Hematopoietic multipotent progenitor cell (in vitro differentiated cells): ENCODE measurements around the gene PVALEF. TPM values are rescaled to one million over a fixed set of nuclear protein-coding genes. Genes with fewer than 3 reads are reported as not detected.
"Not testable (repeated sequence)": the region's sequence is repeated elsewhere in the genome, so short reads cannot be mapped to it uniquely, and the experiment has no call there.

Experiments
- DNase-seq, 3 donors: peaks; one replicate each; pipeline ENCODE4 v3.0.0-alpha.2; 2011 to 2015; ENCODE audit warnings: low read depth in 2 of 3, low spot score in 2 of 3
- total RNA-seq: library from RNA; depleted of rRNA; stranded (reverse); fragments of >200 nt; gene quantifications from one replicate; pipeline ENCODE4 v1.2.3, GENCODE V29; 2012

The PVALEF gene
- total RNA-seq, 1 donor = not detected

DNA sequence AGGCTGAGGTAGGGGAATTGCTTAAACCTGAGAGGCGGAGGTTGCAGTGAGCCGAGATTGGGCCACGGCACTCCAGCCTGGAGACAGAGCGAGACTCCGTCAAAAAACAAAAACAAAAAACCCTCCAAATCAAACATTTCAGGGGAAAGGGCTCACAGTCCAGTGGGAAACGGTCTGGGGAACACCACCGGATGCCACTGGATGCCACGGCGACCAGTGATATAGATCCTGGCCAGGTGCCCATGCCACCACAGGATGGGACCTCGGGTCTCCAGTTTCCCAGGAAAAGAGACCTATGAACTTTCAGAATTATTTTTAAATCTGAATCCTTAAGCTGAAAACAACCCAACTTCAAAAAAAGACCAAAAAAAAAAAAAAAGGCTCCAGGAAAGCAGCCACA lies 45.2 kb downstream of the PVALEF start:
- no peak for DNase-seq

- peak in 1 of 3 donors; percentile 4 for DNase-seq
These were observed 45.6 kb downstream of the PVALEF start for GRCh38 chr17:81210868-81211267.

GRCh38 chr17:81212365-81212764 lies 47.1 kb downstream of the PVALEF start:
- no peak for DNase-seq

DNA sequence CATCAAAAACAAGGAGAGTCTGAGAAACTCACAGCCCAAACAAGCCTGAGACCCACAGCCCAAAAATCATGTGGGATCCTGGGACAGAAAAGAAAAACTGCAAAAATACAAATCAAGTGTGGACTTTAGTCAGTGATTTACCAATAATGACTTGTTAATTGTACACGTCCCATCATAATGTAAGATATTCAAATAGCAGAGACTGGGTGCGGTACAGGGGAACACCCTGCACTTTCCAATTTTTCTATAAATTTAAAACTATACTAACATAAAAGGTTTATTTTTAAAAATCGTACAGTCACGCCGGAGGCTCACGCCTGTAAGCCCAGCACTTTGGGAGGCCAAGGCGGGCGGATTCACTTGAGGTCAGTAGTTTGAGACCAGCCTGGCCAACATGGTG lies 48.7 kb downstream of the PVALEF start:
- no peak for DNase-seq

DNA sequence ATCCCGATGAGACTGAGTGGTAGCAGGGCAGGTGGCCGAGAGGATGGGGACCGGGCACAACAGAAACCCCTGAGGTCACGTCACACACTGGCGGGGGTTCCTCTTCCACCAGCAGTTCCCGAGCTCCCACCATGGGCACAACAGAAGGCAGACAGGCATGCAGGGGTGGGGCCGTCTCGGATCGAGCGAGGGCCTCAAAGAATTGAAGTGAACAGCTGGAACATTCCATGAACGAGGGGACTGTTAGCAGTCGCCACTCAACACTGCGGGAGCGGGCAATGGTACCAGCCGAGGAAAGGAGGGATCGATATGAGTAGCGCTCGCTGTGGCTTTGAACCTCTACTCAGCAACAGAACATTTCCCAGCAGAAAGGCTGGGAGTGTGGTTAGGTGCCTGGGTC lies 52.2 kb downstream of the PVALEF start:
- no peak for DNase-seq

GRCh38 chr17:81218459-81218858 lies 53.2 kb downstream of the PVALEF start:
- DNase-seq = no peak

DNA sequence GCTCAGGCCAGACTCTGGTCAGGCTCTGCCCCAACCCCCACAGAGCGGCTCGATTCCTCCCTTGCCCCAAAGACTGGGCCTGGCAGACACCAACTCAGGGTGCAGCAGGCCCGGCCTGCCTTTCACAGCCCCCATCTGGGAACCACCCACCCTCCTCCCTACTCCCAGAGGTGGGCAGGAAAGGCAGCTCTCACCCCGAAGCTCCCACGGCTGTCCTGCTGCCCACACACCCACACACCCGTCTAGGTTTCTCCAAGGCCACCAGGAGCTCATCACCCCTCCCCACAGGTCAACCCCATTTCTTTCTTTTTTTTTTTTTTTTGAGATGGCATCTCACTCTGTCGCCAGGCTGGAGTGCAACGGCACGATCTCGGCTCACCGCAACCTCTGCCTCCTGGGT lies 53.7 kb downstream of the PVALEF start:
- DNase-seq = no peak

DNA sequence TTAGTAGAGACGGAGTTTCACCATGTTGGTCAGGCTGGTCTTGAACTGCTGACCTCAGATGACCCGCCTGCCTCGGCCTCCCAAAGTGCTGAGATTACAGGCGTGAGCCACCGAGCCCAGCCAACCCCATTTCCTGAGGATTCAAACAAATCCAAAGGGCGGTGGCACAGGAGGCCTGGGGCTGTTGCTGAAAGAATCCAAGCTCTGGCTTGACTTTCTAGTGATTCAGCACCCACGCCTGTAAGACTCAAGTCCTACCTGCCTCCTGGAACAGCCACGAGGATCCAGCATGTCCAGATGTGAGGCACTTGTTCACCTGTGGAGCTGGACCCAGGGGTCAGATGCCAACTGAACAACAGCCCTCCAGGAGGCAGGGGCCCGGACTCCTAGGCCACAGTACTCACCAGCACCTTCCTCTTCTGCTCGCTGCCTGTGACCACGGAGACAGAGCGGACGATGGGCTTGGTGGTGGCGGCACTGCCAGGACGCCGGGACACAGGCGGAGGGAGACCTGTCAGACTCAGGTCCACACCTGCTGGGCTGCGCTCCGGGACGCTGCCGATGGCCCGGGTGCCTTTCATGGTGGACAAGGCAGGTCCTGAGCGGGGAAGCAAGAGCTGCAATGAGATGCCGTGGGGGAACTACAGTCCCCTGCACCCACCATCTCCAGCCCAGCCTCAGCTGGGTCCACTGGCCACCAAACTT lies 54.3 kb downstream of the PVALEF start:
- DNase-seq = no peak

- DNase-seq = no peak
These were observed 56.1 kb downstream of the PVALEF start for GRCh38 chr17:81221371-81221841.

- DNase-seq = no peak
These were observed 56.7 kb downstream of the PVALEF start for GRCh38 chr17:81221842-81222619.

DNA sequence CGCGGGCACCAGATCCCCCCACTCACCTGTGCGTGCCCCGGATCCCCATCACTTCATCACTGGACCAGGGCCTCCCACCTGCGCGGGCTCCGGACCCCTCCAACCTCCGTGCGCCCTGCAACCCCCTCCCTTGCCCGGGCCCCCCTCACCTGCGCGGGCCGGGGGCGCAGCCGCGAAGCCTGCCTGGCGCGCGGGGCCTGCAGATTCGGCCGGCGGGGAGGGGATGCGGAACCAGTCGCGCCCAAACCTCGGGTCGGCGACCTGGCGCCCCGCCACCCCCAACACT lies 57.3 kb downstream of the PVALEF start:
- DNase-seq = no peak

DNA sequence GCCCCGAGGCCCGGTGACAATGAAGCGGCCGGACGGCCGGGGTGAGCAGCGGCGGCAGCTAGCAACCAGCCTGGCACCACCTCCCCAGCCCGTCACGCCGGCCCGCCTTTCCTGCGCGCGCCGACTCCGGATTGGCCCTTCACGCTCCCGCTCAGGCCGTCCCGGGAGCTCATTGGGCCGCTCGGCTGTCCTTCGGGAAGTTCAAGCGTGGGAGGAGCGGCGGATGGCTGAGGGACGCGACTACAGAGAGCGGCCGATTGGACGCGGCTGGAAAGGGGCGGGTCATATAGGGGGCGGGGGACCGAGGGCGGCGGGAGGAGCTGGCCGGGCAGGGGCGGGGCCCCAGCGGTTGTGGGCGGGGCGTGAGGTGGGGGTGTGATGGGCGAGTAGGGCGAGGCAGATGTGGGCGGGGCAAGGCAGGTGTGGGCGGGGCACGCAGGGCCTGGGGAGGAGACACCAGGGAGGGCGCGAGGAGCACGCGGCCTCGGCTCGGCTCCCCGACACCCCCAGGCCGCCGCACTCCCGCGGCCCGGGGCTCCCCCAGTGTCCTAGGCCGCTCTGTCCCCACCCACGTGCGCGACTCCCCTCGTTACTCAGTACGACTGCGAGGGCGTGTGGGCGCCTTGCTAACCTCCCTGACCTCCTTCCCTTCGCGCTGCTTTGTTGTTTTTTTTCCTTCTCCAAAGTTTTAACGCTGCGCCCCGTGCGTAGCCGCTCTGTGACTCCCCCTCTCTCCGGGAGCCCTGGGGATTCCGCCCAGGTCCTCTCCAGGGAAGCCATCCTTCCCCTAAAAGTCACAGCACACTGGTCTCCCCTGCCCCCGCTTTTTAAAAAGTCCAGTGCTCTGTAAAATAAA lies 57.8 kb downstream of the PVALEF start, which contains the start of gene CEP131:
CEP131 (minus strand) TSS at position 60 of the 856 bp plus-strand sequence. CDS start 2,909 bp downstream, outside the sequence.
- DNase-seq = peak; percentile 93 to 99 (median 98)

GRCh38 chr17:81223762-81224130 lies 58.4 kb downstream of the PVALEF start:
- peak in 2 of 3 donors; percentile 57 to 77 for DNase-seq

GRCh38 chr17:81227630-81228029 lies 62.3 kb downstream of the PVALEF start:
- DNase-seq = not testable (repeated sequence)

GRCh38 chr17:81228420-81228819 lies 63.1 kb downstream of the PVALEF start:
- peak in 1 of 3 donors; percentile 45 for DNase-seq

- DNase-seq = no peak
These were observed 63.7 kb downstream of the PVALEF start for GRCh38 chr17:81228834-81229665.

DNA sequence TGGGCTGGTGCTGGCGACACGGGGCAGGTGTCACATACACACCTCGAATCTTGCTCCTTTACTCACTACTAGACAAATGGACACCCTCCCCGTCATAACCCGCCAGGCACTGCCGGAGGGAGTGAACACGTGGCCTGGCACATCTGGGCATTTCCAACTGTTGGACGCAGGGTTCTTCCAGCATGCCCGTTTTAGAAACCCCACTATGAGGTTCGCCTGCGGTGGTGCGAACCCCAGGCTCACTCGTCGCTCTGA lies 64.3 kb downstream of the PVALEF start:
- DNase-seq = no peak

GRCh38 chr17:81230043-81230820 lies 64.9 kb downstream of the PVALEF start:
- DNase-seq = no peak

DNA sequence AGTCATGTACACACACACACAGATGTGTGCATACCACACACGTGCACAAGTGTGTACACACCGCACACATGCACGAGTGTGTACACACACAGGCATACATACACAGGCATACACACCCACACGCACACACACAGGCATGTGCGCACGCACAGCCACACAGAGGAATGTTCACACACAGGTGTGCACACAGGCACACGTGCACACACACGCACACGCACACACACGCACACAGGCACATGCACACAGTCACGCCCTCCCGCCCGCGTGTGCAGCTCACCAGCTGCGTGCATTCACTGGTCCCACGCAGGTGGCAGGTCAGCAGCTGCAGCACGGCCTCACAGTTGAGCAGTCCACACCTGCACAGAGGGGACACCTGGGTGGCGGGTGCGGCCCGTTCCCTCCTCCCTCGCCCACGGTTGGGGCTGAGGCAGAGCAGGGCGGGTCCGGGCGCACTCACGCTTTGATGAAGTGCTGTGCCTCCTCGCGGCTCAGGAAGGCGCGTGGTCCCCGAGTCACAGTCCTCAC lies 65.9 kb downstream of the PVALEF start:
- no peak for DNase-seq
